Amniotic epithelial cell (primary cell): Measurements from ENCODE around the gene WDTC1.
"Not testable (repeated sequence)": the region's sequence is repeated elsewhere in the genome, so short reads cannot be mapped to it uniquely, and the experiment has no call there.

Experiments
- DNase-seq: peaks from one replicate; pipeline ENCODE4 v3.0.0-alpha.2; 2010; ENCODE audit warnings: low read depth

WDTC1 gene, protein sequence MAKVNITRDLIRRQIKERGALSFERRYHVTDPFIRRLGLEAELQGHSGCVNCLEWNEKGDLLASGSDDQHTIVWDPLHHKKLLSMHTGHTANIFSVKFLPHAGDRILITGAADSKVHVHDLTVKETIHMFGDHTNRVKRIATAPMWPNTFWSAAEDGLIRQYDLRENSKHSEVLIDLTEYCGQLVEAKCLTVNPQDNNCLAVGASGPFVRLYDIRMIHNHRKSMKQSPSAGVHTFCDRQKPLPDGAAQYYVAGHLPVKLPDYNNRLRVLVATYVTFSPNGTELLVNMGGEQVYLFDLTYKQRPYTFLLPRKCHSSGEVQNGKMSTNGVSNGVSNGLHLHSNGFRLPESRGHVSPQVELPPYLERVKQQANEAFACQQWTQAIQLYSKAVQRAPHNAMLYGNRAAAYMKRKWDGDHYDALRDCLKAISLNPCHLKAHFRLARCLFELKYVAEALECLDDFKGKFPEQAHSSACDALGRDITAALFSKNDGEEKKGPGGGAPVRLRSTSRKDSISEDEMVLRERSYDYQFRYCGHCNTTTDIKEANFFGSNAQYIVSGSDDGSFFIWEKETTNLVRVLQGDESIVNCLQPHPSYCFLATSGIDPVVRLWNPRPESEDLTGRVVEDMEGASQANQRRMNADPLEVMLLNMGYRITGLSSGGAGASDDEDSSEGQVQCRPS

DNA sequence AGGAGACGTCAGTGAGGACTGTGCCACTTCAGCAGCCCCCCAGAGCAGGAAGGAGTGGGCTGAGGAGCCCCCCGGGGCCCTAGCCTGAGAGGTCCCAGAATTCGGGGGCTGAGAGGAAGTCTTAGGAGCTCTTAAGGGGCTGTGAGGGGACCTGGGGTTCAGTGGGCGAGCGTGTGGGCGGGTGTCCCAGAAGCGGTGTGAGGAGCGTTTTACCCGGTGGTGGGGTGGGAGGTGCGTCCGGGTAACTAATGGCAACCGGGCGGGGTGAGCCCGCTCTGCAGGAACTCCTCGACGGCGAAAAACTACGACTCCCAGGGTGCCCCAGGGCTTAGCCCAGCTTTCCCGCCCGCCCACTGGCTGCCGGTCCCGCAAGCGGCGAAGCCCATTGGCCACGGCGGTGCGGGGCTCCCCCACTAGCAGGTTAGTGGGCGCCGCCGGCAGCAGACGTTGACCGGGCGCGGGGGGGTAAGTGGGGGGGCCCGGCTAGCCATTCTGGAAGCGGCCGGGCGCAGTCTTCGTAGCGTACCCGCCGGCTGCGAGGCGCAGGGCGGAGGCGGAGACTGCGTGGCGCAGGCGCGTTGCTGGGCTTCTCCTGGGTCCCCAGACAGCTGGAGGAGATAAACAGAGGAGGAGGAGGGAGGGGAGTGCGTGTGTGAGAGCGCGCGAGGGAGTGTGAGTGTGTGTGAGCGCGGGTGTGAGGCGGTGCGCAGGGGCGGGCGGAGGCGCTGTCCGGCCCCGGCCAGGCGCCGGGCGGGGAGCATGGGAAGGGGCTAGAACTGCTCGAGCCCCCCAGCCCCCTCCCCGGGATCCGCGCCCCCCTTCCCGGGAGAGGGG, at the start of gene WDTC1:
TSS of gene WDTC1 (plus strand) at position 584 of the 834 bp plus-strand sequence. CDS start 26,423 bp downstream, outside the sequence.
- peak; percentile 94 for DNase-seq

DNA sequence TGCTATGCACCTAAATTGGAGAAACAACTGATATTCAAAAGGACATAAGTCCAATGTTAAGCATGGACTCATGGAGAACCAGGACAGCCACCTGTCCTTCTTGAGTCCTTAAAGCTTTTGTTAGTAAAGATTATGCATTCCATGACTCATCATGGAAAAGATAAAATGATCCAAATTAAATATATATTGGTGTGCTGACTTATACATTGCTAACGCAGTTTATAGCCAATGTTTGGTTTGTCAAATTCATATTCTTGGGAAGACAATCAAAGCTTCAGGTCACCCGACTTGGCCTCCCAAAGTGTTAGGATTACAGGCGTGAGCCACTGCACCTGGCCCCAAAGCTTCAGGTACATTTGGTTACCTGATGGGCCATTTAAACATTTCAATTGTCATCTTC, 49.8 kb upstream of the WDTC1 start:
- DNase-seq = not testable (repeated sequence)

DNA sequence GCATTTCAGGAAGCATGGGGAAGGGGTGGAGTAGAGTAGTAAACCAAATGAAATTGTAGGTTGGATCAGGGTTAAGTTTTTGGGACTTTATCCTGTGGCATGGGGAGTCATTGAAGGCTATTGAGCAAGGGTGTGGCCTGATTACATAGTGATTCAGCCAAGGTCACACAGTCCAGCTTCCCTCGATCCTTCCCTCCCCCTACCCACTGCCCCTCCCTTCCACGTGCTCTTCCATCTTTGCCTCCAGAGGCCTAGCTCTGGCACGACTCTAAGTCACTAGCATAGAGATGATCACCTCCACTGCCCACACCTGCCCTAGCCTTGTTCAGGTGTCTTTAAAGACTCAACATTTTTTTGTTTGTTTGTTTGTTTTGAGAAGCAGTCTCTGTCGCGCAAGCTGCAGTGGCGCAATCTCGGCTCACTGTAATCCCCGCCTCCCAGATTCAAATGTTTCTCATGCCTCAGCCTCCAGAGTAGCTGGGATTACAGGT, 42.3 kb upstream of the WDTC1 start:
- DNase-seq = peak; percentile 22

DNA sequence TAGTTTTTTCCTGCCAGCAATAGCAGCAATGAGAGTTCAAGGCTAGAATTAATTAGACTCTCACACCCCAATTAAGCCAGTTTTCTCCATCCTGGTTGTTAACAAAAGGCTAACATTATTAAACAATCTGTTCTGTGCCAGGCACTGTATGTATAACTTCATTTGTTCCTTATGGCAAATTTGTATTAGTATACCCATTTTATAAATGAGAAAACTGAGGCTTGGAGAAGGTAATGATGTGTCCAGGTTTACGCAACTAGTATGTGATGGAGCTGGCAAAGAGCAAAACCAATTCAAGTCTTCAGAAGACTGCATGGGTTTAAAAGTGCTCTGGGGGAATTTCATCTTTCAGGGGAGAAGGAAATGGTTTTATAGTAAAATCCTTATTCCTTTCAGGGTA, 41.2 kb upstream of the WDTC1 start:
- no peak for DNase-seq

DNA sequence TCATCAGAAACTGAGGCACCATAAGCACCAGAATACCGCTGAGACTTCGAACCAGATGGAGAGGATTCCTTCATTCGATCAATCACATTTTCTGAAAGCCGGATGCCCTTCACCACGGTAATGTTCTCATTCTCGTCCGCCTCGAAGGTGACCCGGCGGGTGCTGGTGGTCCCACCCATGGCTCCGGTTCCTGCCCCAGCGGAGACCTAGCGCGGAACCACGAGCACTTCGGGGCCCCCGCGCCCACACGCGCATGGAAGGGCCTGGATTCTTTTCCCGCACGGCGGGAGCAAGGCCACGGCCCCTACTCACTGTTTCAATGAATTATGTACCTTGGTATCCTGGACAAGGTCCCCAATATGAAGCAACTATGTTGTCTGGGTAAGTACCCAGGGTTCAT, 33.1 kb upstream of the WDTC1 start:
- DNase-seq = no peak

DNA sequence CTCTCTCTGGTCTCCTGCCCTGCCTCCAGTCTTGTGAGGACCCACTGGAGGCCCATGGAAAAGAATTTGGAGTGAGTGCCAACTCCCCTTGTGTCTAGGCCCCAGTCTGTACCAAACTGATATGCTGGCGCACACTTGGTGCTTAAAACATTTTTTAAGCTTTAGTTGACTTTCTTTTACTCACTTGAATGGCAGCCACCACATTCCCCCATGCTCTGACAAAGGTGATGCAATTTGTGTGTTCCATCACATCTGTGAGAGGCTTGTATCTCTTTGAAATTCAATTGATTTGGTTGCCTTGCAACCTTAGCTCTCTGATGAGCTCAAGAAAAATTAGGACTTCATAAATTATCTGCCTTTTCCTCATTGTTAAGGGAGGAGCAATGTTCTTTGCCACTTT, 30.5 kb upstream of the WDTC1 start:
- DNase-seq = peak; percentile 37

DNA sequence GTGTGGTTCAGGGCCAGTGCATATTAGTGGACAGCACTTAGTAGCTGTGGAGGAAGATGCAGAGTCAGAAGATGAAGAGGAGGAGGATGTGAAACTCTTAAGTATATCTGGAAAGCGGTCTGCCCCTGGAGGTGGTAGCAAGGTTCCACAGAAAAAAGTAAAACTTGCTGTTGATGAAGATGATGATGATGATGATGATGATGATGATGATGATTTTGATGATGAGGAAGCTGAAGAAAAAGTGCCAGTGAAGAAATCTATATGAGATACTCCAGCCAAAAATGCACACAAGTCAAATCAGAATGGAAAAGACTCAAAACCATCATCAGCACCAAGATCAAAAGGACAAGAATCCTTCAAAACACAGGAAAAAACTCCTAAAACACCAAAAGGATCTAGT, 27.2 kb upstream of the WDTC1 start:
- not testable (repeated sequence) for DNase-seq

DNA sequence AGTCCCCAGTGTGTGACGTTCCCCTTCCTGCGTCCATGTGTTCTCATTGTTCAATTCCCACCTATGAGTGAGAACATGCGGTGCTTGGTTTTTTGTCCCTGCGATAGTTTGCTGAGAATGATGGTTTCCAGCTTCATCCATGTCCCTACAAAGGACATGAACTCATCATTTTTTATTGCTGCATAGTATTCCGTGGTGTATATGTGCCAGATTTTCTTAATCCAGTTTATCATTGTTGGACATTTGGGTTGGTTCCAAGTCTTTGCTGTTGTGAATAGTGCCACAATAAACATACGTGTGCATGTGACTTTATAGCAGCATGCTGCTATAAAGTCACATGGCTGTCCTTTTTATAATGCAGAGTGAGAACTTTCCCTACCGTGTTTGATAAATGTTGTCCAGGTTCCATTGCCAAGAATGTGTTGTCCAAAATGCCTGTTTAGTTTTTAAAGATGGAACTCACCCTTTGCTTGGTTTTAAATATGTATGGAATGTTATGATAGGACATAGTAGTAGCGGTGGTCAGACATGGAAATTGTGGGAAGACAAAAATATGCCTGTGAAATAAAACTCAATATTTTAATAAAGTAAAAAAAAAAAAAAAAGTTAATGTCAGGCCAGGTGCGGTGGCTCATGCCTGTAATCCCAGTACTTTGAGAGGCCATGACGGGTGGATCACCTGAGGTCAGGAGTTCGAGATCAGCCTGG, 26.1 kb upstream of the WDTC1 start:
- not testable (repeated sequence) for DNase-seq

DNA sequence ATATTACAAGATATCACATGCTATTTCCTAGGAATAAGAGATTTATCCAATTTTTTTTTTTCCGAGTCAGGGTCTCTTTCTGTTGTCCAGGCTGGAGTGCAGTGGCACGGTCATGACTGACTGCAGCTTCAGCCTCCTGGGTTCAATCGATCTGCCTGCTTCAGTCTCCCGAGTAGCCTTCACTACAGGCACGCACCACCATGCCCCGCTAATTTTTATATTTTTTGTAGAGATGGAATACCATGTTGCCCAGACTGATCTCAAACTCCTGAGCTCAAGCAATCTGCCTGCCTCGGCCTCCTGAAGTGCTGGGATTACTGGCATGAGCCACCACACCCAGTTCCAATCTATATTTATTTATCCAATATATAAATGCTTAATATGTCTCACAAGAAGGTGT, 18.0 kb upstream of the WDTC1 start:
- no peak for DNase-seq

DNA sequence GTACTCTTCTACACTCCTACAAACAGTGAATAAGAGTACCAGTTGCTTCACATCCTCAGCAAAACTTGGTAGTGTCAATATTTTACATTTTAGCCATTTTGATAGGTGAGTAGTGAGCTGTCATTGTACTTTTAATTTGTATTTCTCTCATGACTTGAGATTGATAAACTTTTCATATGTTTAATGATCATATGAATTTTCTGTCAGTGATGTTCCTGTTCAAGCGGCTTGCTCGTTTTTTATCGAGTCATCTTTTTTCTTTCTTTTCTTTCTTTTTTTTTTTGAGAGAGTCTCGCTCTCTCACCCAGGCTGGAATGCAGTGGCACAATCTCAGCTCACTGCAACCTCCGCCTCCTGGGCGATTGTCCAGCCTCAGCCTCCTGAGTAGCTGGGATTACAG, 17.0 kb upstream of the WDTC1 start:
- DNase-seq = no peak

DNA sequence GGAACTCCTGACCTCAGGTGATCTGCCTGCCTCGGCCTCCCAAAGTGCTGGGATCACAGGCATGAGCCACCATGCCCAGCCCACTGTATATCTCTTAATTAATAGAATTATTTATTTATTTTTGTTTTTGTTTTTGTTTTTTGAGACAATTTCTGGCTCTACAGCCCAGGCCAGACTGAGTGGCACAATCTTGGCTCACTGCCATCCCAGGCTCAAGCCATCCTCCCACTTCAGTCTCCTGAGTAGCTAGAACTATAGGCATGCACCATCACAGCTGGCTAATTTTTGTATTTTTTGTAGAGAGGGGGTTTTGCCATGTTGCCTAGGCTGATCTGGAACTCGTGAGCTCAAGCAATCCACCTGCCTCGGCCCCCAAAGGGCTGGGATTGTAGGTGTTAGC, 15.7 kb upstream of the WDTC1 start:
- peak; percentile 34 for DNase-seq

DNA sequence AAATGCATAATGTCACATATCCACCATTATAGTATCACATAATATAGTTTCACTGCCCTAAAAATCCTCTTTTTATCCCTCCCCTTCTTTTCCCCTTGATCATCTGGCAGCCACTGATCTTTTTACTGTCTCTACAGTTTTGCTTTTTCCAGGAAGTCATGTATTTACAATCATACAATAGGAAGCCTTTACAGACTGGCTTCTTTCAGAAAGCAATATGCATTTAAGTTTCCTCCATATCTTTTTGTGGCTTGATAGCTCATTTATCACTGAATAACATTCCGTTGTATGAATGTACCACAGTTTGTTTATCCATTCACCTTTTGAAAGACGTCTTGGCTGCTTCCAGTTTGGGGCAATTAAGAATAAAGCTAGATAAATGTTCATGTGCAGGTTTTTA, 14.3 kb upstream of the WDTC1 start:
- DNase-seq = peak; percentile 68

DNA sequence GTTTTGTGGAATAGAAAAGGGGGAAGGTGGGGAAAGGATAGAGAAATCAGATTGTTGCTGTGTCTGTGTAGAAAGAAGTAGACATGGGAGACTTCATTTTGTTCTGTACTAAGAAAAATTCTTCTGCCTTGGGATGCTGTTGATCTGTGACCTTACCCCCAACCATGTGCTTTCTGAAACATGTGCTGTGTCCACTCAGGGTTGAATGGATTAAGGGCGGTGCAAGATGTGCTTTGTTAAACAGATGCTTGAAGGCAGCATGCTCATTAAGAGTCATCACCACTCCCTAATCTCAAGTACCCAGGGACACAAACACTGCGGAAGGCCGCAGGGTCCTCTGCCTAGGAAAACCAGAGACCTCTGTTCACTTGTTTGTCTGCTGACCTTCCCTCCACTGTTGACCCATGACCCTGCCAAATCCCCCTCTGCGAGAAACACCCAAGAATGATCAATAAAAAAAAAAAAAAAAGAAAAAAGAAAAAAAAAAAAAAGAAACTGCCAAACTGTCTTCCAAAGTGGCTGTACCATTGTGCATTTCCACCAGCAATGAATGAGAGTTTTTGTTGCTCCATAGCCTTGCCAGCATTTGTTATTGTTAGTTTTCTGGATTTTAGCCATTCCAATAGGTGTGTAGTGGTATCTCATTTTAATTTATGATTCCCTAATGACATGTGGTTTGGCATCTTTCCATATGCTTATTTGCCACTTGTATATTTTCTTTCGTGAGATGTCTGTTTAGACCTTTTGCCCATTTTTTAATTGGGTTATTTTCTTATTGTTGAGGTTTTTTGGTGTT, 13.5 kb upstream of the WDTC1 start:
- DNase-seq = not testable (repeated sequence)

DNA sequence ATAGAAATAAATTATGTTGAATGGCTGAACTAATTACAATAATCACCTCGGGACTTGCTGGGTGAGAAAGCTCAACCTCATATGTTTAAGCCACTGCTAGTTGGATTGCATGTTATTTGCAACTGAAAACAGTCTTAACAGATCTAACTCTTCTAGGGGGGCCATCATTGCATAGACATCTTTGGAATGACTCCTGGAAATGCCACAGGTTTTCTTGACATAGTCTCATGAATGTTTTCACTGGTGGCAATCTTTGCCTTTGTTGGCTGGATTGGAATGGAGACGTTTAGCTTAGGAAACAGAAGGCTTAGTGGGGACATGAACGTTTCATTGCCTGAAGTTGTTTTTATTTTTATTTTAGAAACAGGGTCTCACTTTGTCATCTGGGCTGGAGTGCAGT, 8.8 kb upstream of the WDTC1 start:
- DNase-seq = no peak

DNA sequence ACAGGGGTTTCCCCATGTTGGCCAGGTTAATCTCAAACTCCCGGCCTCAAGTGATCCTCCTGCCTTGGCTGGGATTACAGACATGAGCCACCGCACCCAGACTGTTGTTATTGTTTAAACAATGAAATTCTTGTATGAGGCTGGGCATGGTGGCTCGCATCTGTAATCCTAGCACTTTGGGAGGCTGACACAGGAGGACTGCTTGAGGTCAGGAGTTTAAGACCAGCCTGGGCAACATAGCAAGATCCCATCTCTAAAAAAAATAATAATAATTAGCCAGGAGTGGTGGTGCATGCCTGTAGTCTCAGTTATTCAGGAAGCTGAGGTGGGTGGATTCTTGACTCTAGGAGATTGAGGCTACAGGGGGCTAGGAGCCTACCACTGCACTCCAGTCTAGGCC, 6.7 kb upstream of the WDTC1 start:
- DNase-seq = no peak

DNA sequence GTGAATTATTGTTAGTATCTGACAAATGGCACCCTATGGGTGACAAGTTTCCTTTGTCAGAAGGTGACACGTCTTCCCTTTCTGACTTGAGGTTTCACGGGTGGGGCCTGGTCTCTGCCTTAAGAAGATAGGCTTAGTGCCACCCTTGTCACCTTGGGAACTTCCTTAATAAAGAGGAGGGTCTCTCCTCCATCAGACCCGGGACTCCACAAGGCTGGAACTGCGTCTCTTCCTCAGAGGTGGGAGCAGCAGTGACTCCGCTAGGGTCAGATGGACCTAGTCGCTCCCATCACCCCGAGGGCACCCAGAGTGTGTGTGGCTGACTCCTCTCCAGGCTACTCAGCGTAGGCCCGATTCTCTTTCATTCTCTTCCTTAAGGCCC, 774 bp upstream of the WDTC1 start:
- no peak for DNase-seq

DNA sequence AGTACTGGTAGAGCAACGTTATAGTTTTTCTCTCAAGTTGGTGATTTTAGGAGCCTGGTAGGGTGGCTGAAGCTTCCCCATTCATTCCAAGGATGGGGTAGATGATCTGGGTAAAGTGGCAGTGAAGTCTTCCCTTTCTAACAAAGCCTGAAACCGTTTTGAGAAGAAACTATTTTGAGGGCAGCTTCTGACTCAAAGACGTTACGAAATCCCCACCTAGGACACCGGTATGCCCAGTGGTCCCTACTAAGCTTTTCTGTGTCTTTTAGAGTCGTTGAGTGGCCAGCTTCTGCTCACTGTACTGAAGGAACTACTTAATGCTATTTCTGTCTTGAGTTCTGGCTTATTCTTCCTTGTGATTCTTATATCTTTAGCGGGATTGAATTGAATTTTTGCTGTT, 1.4 kb downstream of the WDTC1 start:
- peak; percentile 48 for DNase-seq

DNA sequence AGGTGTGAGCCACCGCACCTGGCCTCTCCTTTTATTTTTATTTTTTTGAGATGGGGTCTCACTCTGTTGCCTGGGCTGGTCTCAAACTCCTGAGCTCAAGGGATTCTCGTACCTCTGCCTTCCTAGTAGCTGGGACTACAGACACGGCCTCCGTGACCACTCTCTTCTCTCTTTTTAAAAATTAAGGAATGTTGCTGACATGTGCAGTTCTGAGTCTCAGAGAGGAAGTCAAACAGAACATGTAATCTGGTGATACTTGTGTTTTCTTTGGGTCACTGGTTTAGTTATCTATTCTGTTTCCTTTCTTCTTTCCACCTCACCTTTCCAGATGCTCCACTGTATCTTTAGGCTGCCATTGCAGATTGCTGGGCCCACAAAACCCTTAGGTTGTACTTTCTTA, 2.7 kb downstream of the WDTC1 start:
- no peak for DNase-seq

DNA sequence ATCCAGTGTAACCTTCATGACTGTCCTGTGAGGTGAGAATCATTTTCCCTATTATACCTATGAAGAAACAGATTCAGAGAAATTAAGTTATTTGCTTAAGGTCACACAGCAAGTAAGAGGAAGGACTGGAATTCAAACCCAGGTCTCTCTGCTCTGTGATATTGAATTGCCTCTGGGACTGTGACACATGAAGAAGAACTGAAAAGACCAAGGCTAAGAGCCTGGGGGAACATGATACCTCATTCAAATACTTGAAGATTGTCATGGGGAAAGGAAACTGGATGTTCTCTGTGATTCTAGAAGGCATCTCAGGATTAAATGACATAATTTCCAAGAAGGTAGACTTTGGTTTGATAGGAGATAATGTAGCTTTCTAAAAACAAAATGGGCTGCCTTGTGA, 3.6 kb downstream of the WDTC1 start:
- DNase-seq = no peak

DNA sequence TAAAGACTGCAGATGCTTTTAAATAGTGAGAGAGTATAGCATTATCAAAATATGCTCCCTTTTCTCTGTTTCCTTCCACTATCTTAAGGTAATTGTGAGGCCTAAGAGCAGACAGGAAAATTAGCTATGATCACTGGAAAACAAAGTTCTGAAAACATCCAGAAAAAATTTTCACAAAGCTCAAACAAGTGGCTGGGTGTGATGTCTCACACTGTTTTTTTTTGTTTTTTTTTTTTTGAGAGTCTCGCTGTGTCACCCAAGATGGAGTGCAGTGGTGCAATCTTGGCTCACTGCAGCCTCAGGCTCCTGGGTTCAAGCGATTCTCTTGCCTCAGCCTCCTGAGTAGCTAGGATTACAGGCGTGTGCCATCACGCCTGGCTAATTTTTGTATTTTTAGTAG, 7.2 kb downstream of the WDTC1 start:
- no peak for DNase-seq

DNA sequence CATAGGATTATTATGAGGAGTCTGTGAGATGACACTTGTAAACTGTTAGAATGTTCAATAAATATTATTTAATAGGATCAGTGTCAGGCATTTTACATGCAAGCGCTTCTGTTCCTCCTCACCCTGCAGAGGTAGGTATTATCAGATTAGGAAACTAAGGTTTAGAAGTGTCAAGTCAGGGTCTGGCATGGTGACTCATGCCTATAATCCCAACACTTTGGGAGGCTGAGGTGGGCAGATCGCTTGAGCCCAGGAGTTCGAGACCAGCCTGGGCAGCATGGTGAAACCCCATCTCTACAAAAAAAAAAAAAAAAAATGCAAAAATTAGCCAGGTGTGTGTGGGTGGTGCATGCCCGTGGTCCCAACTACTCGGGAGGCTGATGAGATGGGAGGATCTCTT, 9.2 kb downstream of the WDTC1 start:
- not testable (repeated sequence) for DNase-seq
